ENCODE results near the gene ARHGAP20.
"Not testable (repeated sequence)": the region's sequence is repeated elsewhere in the genome, so short reads cannot be mapped to it uniquely, and the experiment has no call there.

The ARHGAP20 gene

GRCh38 chr11:110712659-110713448 is 617 bp upstream of the ARHGAP20 start:
- peak; percentile 22 for DNase-seq

- DNase-seq = no peak
These were observed 825 bp downstream of the ARHGAP20 start for GRCh38 chr11:110711448-110711775.

- DNase-seq = peak; percentile 7
These were observed 1.4 kb downstream of the ARHGAP20 start for GRCh38 chr11:110710628-110711381.

GRCh38 chr11:110704210-110704864 is 7.9 kb downstream of the ARHGAP20 start:
- DNase-seq = no peak

GRCh38 chr11:110691926-110692325 is 20.3 kb downstream of the ARHGAP20 start:
- DNase-seq = no peak

- no peak for DNase-seq
These were observed 22.9 kb downstream of the ARHGAP20 start for GRCh38 chr11:110689306-110689705.

GRCh38 chr11:110679323-110679975 is 32.8 kb downstream of the ARHGAP20 start:
- DNase-seq = no peak

- no peak for DNase-seq
These were observed 36.7 kb downstream of the ARHGAP20 start for GRCh38 chr11:110675548-110675947.

GRCh38 chr11:110665689-110666465 is 46.4 kb downstream of the ARHGAP20 start:
- DNase-seq = no peak

- no peak for DNase-seq
These were observed 56.3 kb downstream of the ARHGAP20 start for GRCh38 chr11:110655967-110656366.

- DNase-seq = no peak
These were observed 57.8 kb downstream of the ARHGAP20 start for GRCh38 chr11:110654456-110654855.

- DNase-seq = no peak
These were observed 67.0 kb downstream of the ARHGAP20 start for GRCh38 chr11:110645253-110645652.

GRCh38 chr11:110634370-110634769 is 77.9 kb downstream of the ARHGAP20 start:
- DNase-seq = no peak

GRCh38 chr11:110631551-110631950 is 80.7 kb downstream of the ARHGAP20 start:
- no peak for DNase-seq

- no peak for DNase-seq
These were observed 82.6 kb downstream of the ARHGAP20 start for GRCh38 chr11:110629594-110629993.

GRCh38 chr11:110621826-110622225 is 90.4 kb downstream of the ARHGAP20 start:
- DNase-seq = no peak

GRCh38 chr11:110619366-110619765 is 92.9 kb downstream of the ARHGAP20 start:
- not testable (repeated sequence) for DNase-seq

GRCh38 chr11:110614031-110614430 is 98.2 kb downstream of the ARHGAP20 start:
- no peak for DNase-seq

- no peak for DNase-seq
These were observed 98.9 kb downstream of the ARHGAP20 start for GRCh38 chr11:110613197-110613918.

GRCh38 chr11:110606415-110606814 is 105.8 kb downstream of the ARHGAP20 start:
- no peak for DNase-seq

- no peak for DNase-seq
These were observed 110.3 kb downstream of the ARHGAP20 start for GRCh38 chr11:110601936-110602335.

GRCh38 chr11:110600322-110600721 is 111.9 kb downstream of the ARHGAP20 start:
- no peak for DNase-seq

Measured in hematopoietic multipotent progenitor cell treated with erythropoietin and hydrocortisone succinate and interleukin-3 and kit ligand, for 6 days (in vitro differentiated cells).